HG03378 (cell line): ENCODE results near the gene HSFX4.
"Not testable (repeated sequence)": the region's sequence is repeated elsewhere in the genome, so short reads cannot be mapped to it uniquely, and the experiment has no call there.

Source experiments
- ATAC-seq: cut with Tn5 transposase; IDR thresholded peaks from one replicate; pipeline ENCODE4 v1.9.1; 2021; ENCODE audit warnings: mild to moderate bottlenecking, moderate library complexity; ENCODE audit not compliant: unreplicated experiment

Gene HSFX4, protein sequence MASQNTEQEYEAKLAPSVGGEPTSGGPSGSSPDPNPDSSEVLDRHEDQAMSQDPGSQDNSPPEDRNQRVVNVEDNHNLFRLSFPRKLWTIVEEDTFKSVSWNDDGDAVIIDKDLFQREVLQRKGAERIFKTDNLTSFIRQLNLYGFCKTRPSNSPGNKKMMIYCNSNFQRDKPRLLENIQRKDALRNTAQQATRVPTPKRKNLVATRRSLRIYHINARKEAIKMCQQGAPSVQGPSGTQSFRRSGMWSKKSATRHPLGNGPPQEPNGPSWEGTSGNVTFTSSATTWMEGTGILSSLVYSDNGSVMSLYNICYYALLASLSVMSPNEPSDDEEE

DNA sequence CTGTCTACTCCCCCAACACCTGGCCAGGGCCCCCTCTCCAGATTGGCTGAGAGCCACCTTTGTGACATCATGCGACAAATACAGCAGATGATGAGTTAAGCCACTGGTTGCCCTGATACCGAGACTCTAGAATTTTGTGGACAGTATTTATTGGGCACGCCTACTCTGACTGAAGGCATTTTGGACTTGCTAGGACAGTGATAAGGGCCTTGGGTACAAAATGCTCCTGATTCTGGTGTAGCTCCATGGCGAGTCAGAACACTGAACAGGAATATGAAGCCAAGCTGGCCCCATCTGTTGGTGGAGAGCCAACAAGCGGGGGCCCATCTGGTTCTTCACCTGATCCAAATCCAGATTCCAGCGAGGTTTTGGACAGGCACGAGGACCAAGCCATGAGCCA is at the start of gene HSFX4:
TSS of gene HSFX4 (plus strand) at position 174 of the 400 bp plus-strand sequence. CDS start at position 246, 72 bp downstream.
- not testable (repeated sequence) for ATAC-seq

DNA sequence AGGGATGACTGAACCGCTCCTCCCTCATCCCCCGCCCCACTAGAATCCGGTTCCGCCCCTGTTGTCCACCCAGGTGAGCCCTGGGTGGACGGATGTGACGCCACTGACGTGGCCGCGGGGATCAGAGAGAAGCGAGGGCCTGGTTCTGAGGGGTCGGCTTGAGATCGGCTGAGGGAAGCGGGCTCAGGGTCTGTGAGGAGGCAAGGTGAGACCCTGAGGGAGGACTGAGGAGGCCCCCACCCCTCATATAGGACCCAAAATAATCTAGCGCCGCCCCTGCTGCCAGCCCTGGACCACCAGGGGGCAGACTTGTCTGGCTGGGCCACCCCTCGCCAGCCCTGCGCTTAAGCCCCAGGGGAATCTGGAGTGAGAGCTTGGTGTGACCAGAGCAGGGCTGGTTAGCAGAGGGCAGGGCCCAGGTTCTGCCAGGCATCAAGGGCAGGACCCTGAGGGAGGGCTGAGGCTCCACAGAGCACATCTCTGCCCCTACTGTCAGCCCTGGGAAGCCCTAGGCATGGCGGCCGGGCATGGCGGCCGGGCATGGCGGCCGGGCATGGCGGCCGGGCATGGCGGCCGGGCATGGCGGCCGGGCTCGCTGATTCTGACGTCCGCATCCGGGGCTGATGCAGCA is 48.2 kb upstream of the HSFX4 start, which contains the start of gene MAGEA8:
TSS of gene MAGEA8 (plus strand) at position 103 of the 631 bp plus-strand sequence. CDS start 3,090 bp downstream, outside the sequence.
- ATAC-seq: no peak

DNA sequence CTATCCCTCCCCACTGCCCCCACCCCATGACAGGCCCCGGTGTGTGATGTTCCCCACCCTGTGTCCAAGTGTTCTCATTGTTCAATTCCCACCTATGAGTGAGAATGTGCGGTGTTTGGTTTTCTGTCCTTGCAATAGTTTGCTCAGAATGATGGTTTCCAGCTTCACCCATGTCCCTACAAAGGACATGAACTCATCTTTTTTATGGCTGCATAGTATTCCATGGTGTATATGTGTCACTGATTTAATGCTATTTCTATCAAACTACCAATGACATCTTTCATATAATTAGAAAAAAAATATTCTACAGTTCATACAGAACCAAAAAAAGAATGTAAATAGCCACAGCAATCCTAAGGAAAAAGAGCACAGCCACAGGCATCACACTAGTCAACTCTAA is 38.5 kb upstream of the HSFX4 start:
- not testable (repeated sequence) for ATAC-seq

DNA sequence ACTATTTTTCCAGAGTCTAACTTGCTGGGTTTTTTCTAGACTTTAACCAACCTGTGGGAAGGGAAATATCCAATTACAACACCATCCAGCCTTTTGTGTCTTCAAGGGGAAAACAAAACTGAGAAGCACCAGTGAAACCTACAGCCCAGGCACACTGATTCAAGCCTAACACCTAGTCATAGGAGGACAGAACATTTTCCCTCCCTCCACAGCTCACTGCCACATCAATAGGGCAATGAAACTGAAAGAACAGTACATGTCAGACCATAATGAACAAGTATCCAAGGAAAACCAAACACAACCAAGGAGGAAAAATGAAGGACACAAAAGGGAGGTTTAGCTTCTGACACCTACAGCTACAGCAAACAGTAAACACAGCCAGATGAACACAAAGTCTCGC is 30.8 kb upstream of the HSFX4 start:
- no peak for ATAC-seq

DNA sequence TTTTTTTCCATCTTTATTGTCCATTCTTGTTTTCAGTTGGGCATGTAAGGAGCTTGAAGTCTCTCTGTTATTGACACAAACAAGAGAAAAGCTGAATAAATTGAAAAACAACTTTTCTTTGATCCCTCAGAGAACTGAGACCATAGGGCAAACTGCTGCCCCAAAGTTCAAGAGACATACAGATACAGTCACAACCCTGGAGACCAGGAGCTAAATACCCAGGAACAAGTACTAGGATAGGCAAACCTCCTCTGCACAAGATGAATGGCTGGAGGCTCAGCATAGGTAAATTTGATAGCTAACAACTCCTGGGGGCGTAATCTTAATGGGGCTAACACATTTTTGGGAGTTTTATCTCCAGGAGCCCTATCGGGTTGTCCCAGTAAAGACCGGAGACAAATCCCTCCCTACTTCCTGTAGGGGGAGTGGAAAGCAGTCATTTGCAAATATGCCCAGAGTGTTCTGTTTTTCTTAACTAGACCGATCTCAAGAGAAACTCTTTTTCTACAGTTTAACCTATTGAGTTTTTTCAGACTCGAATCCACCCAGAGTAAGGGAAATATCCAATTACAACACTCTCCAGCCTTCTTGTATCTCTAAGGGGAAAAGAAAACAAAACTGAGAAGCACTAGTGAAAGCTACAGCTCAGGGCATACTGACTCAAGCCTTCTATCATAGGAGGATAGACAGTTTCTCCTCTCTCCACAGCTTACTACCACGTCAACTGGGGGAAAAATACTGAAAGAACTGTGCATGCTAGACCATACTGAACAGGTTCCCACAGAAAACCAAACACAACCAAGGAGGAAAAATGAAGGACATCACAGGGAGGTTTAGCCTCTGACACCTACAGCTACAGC is 25.3 kb upstream of the HSFX4 start:
- ATAC-seq: peak; percentile 62

DNA sequence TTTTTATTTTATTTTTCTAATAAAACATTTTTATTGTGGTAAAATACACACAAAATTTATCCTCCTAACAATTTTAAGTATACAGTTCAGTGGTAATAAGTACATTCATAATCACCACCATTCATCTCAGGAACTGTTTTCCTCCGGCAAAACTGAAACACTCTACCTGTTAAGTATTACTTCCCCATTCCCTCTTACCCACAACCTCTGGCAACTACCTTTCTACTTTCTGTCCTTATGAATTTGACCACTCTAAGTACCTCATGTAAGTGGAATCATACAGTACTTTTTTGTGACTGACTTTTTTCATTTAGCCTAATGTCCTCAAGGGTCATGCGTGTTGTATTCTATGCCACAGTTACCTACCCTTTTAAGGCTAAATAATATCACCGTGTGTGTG is 21.1 kb upstream of the HSFX4 start:
- peak; percentile 70 for ATAC-seq

DNA sequence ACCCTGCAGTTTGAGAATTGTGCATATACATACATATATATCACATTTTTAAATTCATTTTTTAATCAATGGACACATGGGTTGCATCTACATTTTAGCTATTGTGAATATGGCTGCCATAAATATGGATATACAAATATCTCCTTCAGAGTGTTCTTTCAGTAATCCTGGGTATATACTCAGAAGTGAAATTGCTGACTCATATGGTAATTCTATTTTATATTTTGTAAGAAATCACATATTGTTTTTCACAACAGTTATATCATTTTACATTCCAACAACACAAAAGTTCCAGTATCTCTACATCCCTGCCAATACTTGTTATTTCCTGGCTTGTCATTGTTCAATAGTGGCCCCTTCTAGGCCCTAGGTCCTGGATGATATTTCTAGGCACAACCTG is 20.6 kb upstream of the HSFX4 start:
- no peak for ATAC-seq

DNA sequence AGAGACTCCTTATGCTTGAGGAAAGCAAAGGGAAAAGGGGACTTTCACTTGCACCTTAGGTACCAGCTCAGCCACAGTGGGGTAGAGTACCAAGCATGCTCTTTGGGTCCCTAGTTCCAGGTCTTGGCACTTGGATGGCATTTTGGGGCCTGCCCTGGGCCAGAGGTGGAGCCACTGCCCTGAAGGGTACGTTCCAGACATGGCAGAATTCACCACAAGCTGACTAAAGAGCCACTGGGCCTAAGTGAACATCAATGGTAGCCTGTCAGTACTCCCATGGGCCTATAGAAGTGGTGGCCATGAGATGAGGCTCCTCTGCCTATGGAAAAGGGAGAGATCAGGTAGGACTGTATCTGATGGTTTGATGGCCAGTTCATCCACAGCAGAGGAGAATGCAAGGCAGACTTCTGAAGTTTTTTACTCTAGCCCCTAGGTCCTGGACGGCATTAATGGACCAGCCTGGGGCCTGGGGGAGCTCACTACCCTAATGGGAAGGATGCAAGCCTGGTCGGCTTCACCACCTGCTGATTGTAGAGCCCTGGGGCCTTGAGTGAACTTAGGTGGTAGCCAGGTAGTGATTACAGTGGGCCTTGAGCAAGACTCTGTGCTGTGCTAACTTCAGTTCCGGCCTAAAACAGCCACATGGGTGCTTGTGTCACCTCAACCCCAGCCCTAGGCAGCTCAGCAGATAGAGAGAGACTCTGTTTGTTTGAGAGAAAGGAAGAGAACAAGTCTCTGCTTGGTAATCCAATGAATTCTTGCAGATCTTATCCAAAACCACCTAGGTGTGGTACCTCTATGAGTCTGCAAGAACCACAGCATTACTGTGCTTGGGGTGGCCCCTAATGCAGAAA is 19.8 kb upstream of the HSFX4 start:
- ATAC-seq: no peak

DNA sequence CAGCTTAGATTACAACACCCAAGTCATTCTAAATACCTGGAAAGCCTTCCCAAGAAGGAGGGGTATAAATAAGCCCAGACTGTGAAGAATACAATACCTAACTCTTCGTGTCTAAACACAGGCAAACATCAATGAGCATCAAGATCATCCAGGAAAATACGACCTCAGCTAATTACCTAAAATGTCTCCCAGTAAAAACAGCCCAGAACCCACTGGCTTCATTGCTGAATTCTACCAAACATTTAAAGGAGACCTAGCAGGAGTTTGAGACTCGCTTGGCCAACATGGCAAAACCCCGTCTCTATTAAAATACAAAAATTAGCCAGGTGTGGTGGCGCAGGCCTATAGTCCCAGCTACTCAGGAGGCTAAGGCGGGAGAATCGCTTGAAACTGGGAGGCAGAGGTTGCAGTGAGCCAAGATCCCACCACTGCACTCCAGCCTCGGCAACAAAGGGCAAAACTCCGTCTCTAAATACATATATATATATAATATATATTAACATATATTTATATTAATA is 19.1 kb upstream of the HSFX4 start:
- ATAC-seq: no peak

DNA sequence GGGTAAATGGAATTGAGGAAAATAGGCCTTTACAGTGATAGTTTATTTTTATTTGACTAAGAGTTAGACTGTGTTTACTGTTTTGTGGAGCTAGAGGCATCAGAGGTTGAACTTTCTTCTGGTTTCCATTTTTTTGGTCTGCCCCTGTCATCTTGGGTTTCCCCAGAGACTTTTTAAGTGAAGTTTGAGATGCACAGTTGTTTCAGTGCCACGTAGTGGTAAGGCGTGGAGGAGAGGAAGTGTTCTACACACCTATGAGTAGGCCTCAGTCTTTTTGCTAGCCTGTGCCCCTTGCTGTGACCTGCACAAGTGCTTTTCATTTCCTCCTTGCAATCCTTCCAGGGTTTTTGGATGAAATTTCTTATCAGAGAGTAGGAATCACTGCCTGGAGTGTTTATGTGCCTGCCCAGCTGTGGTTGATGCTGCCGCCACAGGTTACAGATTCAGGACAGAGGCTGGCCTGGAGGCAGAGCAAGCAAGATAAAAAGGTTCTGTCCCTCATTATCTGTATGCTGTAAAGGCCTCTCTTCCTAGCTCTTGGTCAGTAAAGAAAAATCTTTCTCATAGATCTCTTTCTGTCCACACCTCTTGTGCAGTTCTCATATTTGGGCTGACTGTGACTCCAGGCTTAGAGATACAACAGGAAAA is 12.5 kb upstream of the HSFX4 start:
- peak; percentile 81 for ATAC-seq

DNA sequence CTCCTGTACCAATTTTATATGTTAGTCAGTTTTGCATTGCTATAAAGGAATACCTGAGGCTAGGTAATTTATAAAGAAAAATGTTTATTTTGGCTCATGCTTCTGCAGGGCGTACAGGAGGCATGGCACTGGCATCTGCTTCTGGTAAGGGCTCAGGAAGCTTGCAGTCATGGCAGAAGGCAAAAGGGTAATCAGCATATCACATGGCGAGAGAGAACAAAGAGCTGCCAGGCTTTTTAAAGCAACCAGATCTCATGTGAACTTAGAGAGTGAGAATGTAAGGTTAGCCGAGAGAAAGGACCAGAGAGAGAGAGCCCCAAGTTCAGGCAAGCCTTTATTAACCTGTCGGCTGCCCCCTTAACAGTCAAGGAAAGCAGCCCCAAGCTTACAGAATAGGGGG is 5.5 kb upstream of the HSFX4 start:
- not testable (repeated sequence) for ATAC-seq

DNA sequence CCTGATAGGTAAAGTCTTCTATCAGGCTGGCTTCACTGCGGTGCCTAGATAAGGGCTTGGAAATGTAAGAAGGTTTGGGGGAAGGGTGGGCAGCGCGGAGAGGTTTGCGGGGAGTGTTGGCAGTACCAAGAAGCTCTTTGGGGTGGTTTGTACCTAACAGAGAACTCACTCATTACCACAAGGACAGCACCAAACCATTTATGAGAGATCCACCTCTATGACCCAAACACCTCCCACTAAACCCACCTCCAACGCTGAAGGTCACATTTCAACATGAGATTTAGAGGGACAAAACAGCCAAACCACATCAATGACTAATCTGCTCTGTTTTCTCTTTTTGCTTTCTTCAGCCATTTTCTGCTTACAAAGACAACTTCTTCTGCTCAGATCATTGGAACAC is 4.9 kb upstream of the HSFX4 start:
- ATAC-seq: not testable (repeated sequence)

DNA sequence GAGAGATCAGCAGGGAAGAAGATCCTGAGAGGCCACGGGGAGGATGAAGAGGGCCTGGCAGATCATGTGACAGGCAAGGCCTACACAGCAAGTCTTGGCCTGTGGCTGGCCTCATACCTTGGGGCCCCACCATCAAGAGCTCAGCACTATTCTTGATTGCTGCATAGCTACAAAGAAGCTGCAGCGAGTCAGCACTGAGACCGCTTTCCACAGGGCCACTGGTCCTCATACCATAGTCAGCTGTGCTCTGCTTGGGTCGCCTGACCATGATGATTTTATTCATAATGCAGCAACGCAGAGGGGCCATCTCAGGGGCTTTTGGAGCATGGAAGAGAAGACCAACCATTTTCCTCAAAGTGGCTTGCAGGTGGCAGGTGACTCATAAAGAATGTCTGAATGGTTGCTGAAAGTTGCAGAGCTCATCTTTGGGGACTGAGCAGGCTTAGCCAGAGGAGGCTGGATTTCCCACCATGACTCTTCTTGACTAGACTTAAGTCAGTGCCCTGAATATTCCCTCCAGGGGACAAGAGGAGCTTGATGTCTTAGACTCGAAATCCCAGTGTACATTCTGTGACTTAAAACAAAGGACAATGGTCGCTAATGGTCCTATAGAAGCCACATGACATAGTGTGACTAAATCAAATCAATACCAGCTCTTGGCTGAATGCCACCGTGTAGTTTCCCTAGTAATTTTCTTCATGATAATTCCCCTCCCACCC is 2.0 kb upstream of the HSFX4 start:
- peak; percentile 45 for ATAC-seq

DNA sequence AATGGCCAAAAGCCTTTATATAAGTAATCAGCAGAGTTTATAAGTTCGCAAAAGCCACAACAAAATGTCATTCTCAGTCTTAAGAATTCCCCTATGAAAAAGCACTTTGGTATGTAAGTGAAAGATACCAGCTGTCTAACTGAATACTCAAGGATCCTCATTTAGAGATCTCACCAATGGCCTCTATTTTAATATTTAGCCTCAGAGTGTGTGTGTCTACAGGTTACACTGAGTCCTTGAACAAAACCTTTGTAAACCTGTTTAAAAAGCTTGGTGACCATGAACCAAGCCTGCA is 1.5 kb upstream of the HSFX4 start:
- not testable (repeated sequence) for ATAC-seq

DNA sequence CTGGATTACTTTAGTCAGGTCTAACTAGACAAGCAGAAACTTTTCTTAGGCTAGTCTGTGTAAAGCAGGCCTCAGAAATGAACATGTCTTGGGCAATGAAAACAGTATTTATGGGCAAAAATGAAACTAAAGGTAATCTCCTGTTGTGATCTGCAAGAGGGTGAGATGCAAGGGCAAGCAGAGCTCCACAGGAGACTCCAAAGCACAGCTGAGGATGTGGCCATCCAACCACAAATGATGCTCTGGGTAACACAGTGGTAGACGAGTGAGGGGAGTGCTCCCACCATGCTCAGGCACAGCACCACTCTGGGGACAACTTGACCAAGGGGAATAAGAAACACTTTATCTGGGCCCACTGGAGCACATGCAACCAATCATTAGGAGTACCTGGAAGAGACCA is 738 bp upstream of the HSFX4 start:
- not testable (repeated sequence) for ATAC-seq

DNA sequence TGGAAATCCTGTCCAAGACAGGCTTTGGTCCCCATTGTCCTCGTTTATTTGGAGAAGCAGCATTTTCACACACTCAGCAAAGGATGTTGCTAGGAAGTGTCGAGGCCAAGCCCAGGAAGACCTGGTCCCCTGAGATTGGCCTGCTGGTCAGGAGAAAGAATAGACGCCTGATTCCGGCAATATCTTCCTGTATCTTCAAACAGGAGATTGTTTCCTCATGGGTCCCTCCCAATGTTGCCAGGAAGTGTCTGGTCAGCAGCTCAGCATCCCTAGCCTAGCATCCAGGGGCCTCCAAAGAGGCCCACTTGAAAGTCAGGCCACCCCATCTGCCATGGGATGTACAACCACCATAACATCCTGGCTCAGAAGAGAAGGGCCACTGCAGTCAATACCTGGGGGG is 2.0 kb downstream of the HSFX4 start:
- ATAC-seq: not testable (repeated sequence)

DNA sequence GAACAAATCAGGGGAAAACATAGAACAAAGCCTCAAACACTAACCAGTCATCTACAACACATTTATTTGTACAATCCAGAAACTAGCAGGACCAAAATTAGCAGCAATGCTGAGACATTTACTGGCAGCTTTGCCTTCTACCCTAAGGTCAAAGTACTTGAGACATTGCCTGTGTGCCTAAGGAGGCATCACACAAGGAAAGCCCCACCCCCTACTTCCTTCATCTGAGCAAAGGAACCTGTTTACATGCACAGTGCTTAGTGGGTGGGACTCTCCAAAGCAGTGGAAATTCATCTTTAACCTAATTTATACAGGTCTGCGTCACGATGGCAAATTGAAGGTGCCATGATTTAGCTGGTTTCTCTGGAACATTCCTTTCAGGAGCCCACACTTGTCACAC is 2.8 kb downstream of the HSFX4 start:
- ATAC-seq: not testable (repeated sequence)

DNA sequence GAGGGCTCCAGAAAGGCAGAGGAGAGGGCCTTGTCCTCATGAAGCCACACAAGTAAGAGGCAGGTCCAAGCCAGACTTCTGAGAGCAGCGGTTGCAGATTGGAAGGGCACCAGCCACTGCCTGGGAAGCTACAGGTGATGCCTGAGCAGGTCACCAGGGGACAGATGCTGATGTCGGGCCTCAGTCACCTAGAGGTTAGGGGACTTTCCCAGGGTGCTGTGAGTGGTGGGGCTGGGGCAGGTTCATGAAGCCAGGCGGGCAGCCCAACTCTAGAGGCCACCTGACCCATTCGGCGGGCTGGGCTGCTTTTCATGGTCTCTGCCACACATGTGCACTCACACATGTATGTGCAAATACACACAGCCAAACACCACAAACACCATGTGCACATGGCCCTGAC is 3.6 kb downstream of the HSFX4 start:
- ATAC-seq: not testable (repeated sequence)

DNA sequence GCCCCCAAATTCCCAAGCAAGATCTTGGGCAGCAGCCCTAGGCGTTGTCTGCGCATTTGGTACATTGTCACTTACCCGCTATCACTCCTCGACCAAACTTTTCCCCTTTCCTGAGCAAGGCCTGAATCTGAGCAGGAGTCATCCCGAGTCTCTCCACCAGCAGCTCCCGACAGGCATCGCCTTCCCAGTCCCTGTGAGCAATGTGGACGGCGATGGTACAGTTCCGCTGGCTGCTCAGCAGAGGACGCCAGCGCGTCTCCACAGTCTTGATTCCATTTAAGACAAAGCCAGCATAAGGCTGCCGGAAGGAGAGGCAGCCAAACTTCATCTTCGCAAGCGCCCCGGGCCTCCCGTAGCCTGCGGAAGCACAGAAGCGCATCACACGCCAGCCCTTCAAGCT is 4.2 kb downstream of the HSFX4 start:
- not testable (repeated sequence) for ATAC-seq
